Measurements from ENCODE around the gene COLEC11.

- TF ChIP-seq CTCF (conservative IDR thresholded peaks at IDR 0.05) (no peak), ZFX (IDR thresholded peaks at IDR 0.05) (no peak)
These were observed 59.1 kb downstream of the COLEC11 start for GRCh38 chr2:3654011-3654410.

Measured in C4-2B (cell line).